ENCODE results near the gene C2orf68.

GRCh38 chr2:85628658-85629057 lies 16.8 kb upstream of the C2orf68 start:
- TF ChIP-seq, protein P1, sequence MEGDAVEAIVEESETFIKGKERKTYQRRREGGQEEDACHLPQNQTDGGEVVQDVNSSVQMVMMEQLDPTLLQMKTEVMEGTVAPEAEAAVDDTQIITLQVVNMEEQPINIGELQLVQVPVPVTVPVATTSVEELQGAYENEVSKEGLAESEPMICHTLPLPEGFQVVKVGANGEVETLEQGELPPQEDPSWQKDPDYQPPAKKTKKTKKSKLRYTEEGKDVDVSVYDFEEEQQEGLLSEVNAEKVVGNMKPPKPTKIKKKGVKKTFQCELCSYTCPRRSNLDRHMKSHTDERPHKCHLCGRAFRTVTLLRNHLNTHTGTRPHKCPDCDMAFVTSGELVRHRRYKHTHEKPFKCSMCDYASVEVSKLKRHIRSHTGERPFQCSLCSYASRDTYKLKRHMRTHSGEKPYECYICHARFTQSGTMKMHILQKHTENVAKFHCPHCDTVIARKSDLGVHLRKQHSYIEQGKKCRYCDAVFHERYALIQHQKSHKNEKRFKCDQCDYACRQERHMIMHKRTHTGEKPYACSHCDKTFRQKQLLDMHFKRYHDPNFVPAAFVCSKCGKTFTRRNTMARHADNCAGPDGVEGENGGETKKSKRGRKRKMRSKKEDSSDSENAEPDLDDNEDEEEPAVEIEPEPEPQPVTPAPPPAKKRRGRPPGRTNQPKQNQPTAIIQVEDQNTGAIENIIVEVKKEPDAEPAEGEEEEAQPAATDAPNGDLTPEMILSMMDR (IDR thresholded peaks at IDR 0.05) = no peak
- TF ChIP-seq POLR2A (IDR thresholded peaks at IDR 0.05) (no peak), EP300 (IDR thresholded peaks at IDR 0.05) (no peak)

Data from gastroesophageal sphincter (tissue), 3 donors.